ENCODE data around the gene PHYH.
"Not testable (repeated sequence)": the region's sequence is repeated elsewhere in the genome, so short reads cannot be mapped to it uniquely, and the experiment has no call there.

Gene PHYH

GRCh38 chr10:13236638-13237037 is 63.2 kb downstream of the PHYH start:
- DNase-seq (ENCODE audit: insufficient read length) (no peak), FAIRE-seq (no peak)
- TF ChIP-seq POLR2A (IDR thresholded peaks at IDR 0.05; ENCODE audit: low read depth, low read length) (no peak), TAF1 (IDR thresholded peaks at IDR 0.05; ENCODE audit: borderline replicate concordance, low read depth, low read length) (no peak), POLR2AphosphoS5 (IDR thresholded peaks at IDR 0.05; ENCODE audit: low read depth, low read length) (no peak)

- not testable (repeated sequence) for DNase-seq (ENCODE audit: insufficient read length); FAIRE-seq
Measured at GRCh38 chr10:13234736-13235135, 65.1 kb downstream of the PHYH start.

- FAIRE-seq = no peak
- TF ChIP-seq POLR2A (IDR thresholded peaks at IDR 0.05; ENCODE audit: low read depth, low read length) = no peak
Measured at GRCh38 chr10:13234172-13234571, 65.7 kb downstream of the PHYH start, which contains the start of gene UCMA. TSS of gene UCMA (minus strand) at chr10:13234374. CDS start at chr10:13234258, 116 bp downstream.

GRCh38 chr10:13233358-13233757 is 66.5 kb downstream of the PHYH start:
- TF ChIP-seq POLR2A (IDR thresholded peaks at IDR 0.05; ENCODE audit: low read depth, low read length) (no peak), TAF1 (IDR thresholded peaks at IDR 0.05; ENCODE audit: borderline replicate concordance, low read depth, low read length) (no peak), POLR2AphosphoS5 (IDR thresholded peaks at IDR 0.05; ENCODE audit: low read depth, low read length) (no peak)
- no peak for DNase-seq (ENCODE audit: insufficient read length)

More at GRCh38 chr10:13234172-13234571, 65.7 kb downstream of the PHYH start, which contains the start of gene UCMA:
- DNase-seq (ENCODE audit: insufficient read length) = no peak

GRCh38 chr10:13231808-13232207 is 68.1 kb downstream of the PHYH start:
- TF ChIP-seq POLR2A (IDR thresholded peaks at IDR 0.05; ENCODE audit: low read depth, low read length) (no peak), TAF1 (IDR thresholded peaks at IDR 0.05; ENCODE audit: borderline replicate concordance, low read depth, low read length) (no peak), POLR2AphosphoS5 (IDR thresholded peaks at IDR 0.05; ENCODE audit: low read depth, low read length) (no peak)
- DNase-seq (ENCODE audit: insufficient read length) (no peak), FAIRE-seq (no peak)

More at GRCh38 chr10:13233358-13233757, 66.5 kb downstream of the PHYH start:
- FAIRE-seq = no peak

GRCh38 chr10:13231190-13231589 is 68.7 kb downstream of the PHYH start:
- FAIRE-seq = no peak
- no peak for TF ChIP-seq POLR2A (IDR thresholded peaks at IDR 0.05; ENCODE audit: low read depth, low read length)
- TF ChIP-seq POLR2AphosphoS5 (IDR thresholded peaks at IDR 0.05; ENCODE audit: low read depth, low read length) = no peak
- TF ChIP-seq TAF1 (IDR thresholded peaks at IDR 0.05; ENCODE audit: borderline replicate concordance, low read depth, low read length) = no peak
- no peak for DNase-seq (ENCODE audit: insufficient read length)

All from GM12892 (cell line).